HEK293T (cell line): ENCODE data around the gene NBEA.

Experiments used
- BHLHE40 ChIP-seq: fragments of 450-650 bp; IDR thresholded peaks from 2 replicates; pipeline ENCODE4 v1.6.1; 2016; ENCODE audit warnings: mild to moderate bottlenecking, moderate library complexity, borderline replicate concordance
- ELF4 ChIP-seq: fragments of 450-650 bp; IDR thresholded peaks from 2 replicates; pipeline ENCODE4 v1.6.1; 2017; ENCODE audit warnings: antibody characterized with exemption
- FOXA1 ChIP-seq: fragments of 450-650 bp; IDR thresholded peaks from 2 replicates; pipeline ENCODE4 v1.6.1; 2016; ENCODE audit warnings: mild to moderate bottlenecking
- FOXK2 ChIP-seq: fragments of 450-650 bp; IDR thresholded peaks from 2 replicates; pipeline ENCODE4 v1.6.1; 2016; ENCODE audit warnings: mild to moderate bottlenecking
- FOXM1 ChIP-seq: fragments of 450-650 bp; IDR thresholded peaks from 2 replicates; pipeline ENCODE4 v1.6.1; 2017; ENCODE audit warnings: mild to moderate bottlenecking, borderline replicate concordance
- L3MBTL2 ChIP-seq: fragments of 450-650 bp; conservative IDR thresholded peaks from 2 replicates; pipeline ENCODE4 v1.6.1; 2016; ENCODE audit warnings: mild to moderate bottlenecking
- SP1 ChIP-seq: fragments of 450-650 bp; IDR thresholded peaks from 2 replicates; pipeline ENCODE4 v1.6.1; 2017
- SUZ12 ChIP-seq: fragments of 450-650 bp; IDR thresholded peaks from 2 replicates; pipeline ENCODE4 v1.6.1; 2016; ENCODE audit warnings: mild to moderate bottlenecking
- TARDBP ChIP-seq: fragments of 450-650 bp; IDR thresholded peaks from 2 replicates; pipeline ENCODE4 v1.6.1; 2016

GRCh38 chr13:35514061-35514477 is 572.0 kb downstream of the NBEA start:
- no peak for TF ChIP-seq SP1
- no peak for TF ChIP-seq BHLHE40
- TF ChIP-seq L3MBTL2 = no peak
- TF ChIP-seq ELF4 = no peak
- TF ChIP-seq TARDBP = no peak
- no peak for TF ChIP-seq FOXM1
- no peak for TF ChIP-seq FOXA1
- TF ChIP-seq FOXK2 = no peak
- no peak for TF ChIP-seq SUZ12
